Stimulated activated CD8-positive, alpha-beta memory T cell treated with anti-CD3 and anti-CD28 coated beads, Interleukin-4, amount 100 ng/mL, for 4 hours (primary cell): Measurements from ENCODE around the gene MAMLD1.
"Not testable (repeated sequence)": the region's sequence is repeated elsewhere in the genome, so short reads cannot be mapped to it uniquely, and the experiment has no call there.

Experiments
- DNase-seq, 2 donors: peaks; one replicate each; pipeline ENCODE4 v3.0.0-alpha.2; 2020; ENCODE audit warnings: low read depth in 2 of 2, low spot score in 1 of 2

The MAMLD1 gene, protein sequence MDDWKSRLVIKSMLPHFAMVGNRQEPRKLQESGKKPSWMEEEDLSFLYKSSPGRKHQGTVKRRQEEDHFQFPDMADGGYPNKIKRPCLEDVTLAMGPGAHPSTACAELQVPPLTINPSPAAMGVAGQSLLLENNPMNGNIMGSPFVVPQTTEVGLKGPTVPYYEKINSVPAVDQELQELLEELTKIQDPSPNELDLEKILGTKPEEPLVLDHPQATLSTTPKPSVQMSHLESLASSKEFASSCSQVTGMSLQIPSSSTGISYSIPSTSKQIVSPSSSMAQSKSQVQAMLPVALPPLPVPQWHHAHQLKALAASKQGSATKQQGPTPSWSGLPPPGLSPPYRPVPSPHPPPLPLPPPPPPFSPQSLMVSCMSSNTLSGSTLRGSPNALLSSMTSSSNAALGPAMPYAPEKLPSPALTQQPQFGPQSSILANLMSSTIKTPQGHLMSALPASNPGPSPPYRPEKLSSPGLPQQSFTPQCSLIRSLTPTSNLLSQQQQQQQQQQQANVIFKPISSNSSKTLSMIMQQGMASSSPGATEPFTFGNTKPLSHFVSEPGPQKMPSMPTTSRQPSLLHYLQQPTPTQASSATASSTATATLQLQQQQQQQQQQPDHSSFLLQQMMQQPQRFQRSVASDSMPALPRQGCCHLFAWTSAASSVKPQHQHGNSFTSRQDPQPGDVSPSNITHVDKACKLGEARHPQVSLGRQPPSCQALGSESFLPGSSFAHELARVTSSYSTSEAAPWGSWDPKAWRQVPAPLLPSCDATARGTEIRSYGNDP

GRCh38 chrX:150362599-150363481, at the start of gene MAMLD1:
Gene MAMLD1, plus strand, starts transcription at chrX:150363317. Its CDS starts 82,200 bp downstream, at chrX:150445517.
- DNase-seq, result no peak

- DNase-seq, result no peak
Measured at GRCh38 chrX:150313514-150313913, 49.6 kb upstream of the MAMLD1 start.

- DNase-seq, result no peak
Measured at GRCh38 chrX:150314186-150314585, 48.9 kb upstream of the MAMLD1 start.

DNA sequence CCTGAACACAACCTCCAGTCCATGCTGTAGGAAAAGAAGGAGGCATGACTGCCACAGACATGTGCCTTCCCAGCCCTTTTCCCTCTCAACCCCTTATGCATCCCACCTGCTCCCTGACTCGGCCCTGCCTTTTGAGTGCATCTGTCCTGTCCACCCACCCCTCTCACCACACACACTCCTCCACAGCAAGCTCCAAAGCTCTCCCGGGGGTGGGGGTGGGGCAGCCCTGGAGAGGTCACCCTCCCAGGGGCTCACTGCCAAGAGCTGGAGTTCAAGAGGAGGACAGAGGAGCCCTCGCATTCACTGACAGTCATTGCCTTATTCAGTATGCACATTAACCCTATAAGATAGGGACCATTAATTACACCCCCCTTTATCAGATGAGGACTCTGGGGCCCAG, 46.6 kb upstream of the MAMLD1 start:
- no peak for DNase-seq

GRCh38 chrX:150323020-150323419, 40.1 kb upstream of the MAMLD1 start:
- DNase-seq, result no peak

DNA sequence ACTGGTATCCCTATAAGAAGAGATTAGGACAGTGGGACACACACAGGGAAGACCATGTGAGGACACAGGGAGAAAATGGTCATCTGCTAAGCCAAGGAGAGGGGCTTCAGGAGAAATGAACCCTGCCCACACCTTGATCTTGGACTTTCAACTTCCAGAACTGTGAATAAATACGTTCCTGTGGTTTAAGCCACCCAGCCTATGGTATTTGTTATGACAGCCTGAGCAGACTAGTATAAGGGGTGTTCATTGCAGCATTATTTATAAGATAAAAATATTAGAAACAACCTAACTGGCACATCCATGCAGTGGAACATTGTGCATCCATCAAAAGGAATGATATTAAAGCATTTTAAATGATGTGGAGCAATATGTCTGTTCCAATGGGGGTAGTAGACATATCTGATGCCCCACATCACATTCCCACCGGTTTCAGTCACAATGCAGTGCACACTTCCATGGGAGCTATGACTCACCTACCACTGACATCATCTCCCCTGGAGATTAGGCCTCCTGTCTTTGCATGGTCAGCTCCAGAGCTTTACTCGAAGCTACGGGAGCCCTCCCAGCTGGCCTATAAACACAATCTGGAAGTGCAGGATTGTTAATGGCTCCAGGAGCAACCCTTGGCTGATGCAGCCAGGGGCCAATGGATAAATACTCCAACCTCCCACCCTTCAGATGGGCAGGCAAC, 38.9 kb upstream of the MAMLD1 start:
- DNase-seq, result no peak

DNA sequence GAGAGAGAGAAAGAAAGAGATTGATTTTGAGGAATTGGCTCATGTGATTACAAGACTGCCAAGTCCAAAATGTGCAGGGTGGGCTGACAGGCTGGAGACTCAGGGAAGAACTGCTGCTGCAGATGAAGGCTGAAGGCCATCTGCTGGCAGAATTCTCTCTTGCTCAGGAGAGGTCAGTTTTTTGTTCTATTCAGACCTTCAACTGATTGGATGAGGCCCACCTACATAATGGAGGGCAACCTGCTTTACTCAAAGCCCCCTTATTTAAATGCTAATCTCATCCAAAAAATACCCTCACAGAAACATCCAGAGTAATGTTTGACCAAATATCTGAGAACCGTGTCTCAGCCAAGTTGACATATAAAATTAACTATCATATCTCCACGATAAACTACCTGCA, 38.2 kb upstream of the MAMLD1 start:
- DNase-seq, result no peak

DNA sequence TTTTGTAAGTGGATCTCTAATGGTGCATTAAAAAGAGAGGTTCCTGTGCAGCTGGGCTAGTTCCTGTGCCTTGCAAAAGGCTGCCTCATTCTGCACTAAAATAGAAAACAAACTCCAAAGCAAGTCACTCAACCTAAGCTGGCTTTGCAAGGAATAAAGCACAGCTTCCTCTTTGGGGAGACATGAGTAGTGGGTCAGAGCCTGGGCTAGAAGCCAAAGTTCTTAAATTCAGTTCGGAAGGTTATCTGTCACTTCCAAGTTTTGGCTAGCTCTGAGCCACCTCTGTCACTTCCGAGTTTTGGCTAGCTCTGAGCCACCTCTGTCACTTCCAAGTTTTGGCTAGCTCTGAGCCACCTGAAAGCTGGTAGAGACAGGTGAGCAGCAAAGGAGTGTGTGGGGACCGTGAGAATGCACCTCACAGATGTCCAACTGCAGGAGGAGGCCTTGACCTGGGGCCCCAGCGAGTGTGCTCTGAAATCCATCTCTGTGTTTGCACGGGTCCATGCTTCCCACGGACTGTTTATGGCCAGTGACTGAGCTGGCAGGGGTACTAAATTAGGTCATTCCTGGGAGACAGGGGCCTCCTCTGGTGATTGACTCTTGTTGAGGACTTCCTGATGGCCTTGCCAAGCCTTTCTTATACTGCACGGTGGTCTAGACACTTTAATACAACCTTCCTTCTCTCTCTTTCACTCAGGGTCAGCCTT, 36.4 kb upstream of the MAMLD1 start:
- DNase-seq, result no peak

- no peak for DNase-seq
Measured at GRCh38 chrX:150329282-150329681, 33.8 kb upstream of the MAMLD1 start.

DNA sequence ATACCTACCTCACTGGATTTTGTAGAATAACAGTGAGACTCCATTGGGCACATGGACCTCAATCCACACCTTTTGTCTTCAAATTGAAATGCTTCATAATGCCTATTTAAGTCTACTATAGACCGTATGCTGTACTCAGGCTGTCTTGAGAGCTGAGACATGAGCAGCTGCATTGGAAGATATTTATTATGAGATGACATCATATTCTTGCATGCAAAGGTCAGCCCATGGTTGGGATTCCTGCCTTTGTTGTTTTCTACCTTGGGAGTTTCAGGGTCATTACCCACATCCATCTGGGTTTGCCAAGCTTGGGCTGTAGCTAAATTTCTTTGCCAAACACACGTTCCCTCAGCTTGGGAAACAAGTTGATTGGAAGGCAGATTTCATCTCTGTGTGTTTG, 33.2 kb upstream of the MAMLD1 start:
- DNase-seq, result no peak

GRCh38 chrX:150332023-150332422, 31.1 kb upstream of the MAMLD1 start:
- DNase-seq, result no peak

DNA sequence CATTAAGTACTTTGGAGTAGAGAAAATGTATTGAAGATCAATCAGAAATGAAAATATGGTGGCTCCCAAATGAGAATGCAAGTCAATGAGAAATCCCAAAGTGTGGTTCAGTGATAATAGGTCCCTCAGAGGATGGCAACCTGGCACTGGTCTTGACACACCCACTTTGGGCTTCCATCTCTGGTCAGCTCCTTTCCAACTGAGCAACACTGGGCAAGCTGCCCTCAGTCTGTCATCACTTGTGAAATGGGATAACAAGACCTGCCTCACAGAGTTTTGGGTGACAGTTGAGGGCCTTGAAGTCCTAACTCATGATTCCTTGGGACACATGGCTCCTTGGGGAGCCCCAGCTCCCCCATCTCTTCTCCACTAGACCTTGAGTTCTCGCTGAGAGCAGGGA, 29.0 kb upstream of the MAMLD1 start:
- DNase-seq, result no peak

GRCh38 chrX:150334981-150335380, 28.1 kb upstream of the MAMLD1 start:
- no peak for DNase-seq

DNA sequence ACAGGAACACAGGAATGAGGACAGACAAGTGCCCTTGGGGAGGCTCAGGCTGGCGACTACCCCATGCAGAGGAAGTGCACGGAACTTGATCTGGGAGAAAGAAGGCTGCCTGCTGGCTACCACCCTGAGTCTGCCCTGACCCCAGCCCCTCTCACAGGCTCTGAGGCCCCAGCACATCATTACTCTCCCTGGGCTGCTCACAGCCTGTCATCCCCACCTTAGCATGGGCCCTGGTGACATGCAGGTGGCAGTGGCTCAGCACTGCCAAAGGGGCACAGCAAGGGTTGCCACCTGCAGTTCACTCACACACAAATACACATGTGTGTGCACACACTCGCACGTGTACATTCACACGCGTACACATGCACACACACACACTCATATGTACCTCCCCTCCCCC, 26.1 kb upstream of the MAMLD1 start:
- no peak for DNase-seq

DNA sequence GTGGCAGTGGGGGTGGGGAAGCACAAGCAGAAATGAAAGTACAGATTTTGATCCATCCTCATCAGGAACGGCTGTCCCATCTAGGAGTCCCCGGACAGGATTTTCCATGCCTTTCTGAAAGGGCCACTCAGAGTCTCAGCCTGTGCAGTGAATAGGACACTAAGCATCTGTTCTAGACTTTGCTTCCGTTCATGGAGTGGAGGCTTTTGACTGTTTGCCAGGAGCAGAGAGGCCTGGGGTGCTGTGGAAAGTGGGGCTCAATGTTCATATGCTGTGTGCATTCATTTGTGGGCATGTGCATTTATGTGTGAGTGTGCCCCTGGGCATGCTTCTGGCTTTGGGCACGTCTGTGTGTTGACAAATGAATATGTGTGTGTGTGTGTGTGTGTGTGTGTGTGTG, 25.6 kb upstream of the MAMLD1 start:
- DNase-seq, result no peak

DNA sequence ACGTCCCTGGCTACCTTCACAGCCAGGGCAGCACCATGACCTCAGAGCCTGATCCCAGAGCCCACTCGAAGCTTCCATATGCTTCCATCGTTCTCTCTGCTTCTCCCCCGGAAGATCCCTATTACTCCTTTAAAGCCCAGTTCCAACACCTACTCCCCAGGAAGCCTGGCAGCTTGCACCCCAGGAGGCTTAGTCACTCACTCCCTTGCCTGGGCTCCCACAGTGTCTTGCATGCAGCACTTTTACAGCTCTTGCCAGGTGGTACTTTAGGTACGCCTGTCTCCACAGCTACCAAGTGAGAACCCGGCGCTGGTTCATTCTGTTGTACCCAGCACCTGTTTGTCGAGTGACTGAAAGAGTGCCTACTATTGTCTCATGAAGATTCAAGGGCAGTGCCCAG, 24.5 kb upstream of the MAMLD1 start:
- DNase-seq, result no peak

DNA sequence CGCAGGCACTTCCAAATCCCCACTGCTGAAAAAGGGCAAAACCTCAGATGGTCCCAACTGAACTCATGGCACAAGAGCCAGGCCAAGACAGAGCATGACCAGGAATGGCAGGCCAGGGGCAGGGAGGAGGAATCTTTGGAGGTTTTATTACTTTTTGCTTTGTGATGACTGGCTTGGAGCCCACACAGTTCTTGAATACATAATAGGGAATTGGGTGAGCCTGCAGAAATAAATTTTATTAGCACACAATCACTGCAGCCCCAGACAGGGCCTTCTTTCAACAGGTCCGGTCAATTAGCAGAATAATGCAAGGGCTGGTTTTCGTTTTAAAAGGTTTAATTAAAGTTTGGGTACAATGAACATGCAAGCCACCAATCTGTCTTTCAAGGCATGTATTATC, 23.4 kb upstream of the MAMLD1 start:
- DNase-seq, result no peak

DNA sequence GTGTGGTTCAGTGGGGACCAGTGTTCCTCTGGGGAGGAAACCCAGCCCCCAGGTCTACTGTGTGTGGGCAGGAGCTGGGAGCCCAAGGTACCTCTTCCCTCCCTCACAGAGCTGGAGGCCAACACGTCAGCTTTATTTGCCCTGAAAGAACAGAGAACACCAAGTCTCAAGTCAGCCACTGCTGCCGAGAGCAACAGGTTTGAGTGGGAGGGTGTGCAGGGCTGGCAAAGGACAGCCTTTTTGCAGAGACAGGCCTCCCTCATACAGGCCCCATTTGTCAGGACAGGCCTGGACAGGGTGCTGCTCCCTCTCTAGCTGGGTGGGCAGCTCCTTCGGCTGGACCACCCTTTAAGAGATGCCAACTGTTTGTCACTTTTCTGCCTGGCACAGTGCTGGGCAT, 22.8 kb upstream of the MAMLD1 start:
- DNase-seq, result not testable (repeated sequence)

GRCh38 chrX:150347471-150347870, 15.6 kb upstream of the MAMLD1 start:
- no peak for DNase-seq

GRCh38 chrX:150348365-150348764, 14.8 kb upstream of the MAMLD1 start:
- DNase-seq, result no peak
